MM.1S (cell line): Measurements from ENCODE around the gene ACOT13.
"Not testable (repeated sequence)": the region's sequence is repeated elsewhere in the genome, so short reads cannot be mapped to it uniquely, and the experiment has no call there.

Experiments
- DNase-seq: peaks from one replicate; pipeline ENCODE4 v3.0.0-alpha.2; 2015
- H2AFZ ChIP-seq: fragments of 300-600 bp; sonication (generic); 2 replicates; pipeline ENCODE4 v1.6.0; 2016; ENCODE audit warnings: antibody characterized with exemption, low read length
- H3F3A ChIP-seq: fragments of 300-600 bp; sonication (generic); 2 replicates; pipeline ENCODE4 v1.6.1; 2016; ENCODE audit warnings: mild to moderate bottlenecking, antibody characterized with exemption, low read length, moderate library complexity, mixed read lengths; ENCODE audit not compliant: insufficient read depth
- H3K27ac ChIP-seq: fragments of 300-600 bp; sonication (generic); 2 replicates; pipeline ENCODE4 v1.5.1; 2016; ENCODE audit warnings: mild to moderate bottlenecking, low read length
- H3K27me3 ChIP-seq: fragments of 300-600 bp; sonication (generic); replicated peaks from 2 replicates; pipeline ENCODE4 v1.6.0; 2016; ENCODE audit warnings: low read length; ENCODE audit not compliant: insufficient read depth
- H3K36me3 ChIP-seq: fragments of 300-600 bp; sonication (generic); replicated peaks from 2 replicates; pipeline ENCODE4 v1.6.1; 2016; ENCODE audit warnings: mild to moderate bottlenecking, low read length, mixed read lengths; ENCODE audit not compliant: insufficient read depth
- H3K4me1 ChIP-seq: fragments of 300-600 bp; sonication (generic); 2 replicates; pipeline ENCODE4 v1.6.1; 2016; ENCODE audit warnings: low read length, mixed read lengths
- H3K4me2 ChIP-seq: fragments of 300-600 bp; sonication (generic); 2 replicates; pipeline ENCODE4 v1.6.0; 2016; ENCODE audit warnings: low read depth, low read length
- H3K4me3 ChIP-seq: fragments of 300-600 bp; sonication (generic); 2 replicates; pipeline ENCODE4 v1.5.1; 2016; ENCODE audit warnings: low read length, mixed read lengths
- H3K79me2 ChIP-seq: fragments of 300-600 bp; sonication (generic); 2 replicates; pipeline ENCODE4 v1.6.1; 2016; ENCODE audit warnings: mixed run types, low read length, mixed read lengths
- H3K9ac ChIP-seq: fragments of 300-600 bp; sonication (generic); 2 replicates; pipeline ENCODE4 v1.6.1; 2016; ENCODE audit warnings: low read length, mixed read lengths
- H3K9me2 ChIP-seq: fragments of 300-600 bp; sonication (generic); replicated peaks from 2 replicates; pipeline ENCODE4 v1.6.1; 2016; ENCODE audit warnings: mild to moderate bottlenecking, low read length, mixed read lengths; ENCODE audit not compliant: insufficient read depth
- H3K9me3 ChIP-seq: fragments of 300-600 bp; sonication (generic); replicated peaks from 2 replicates; pipeline ENCODE4 v1.6.1; 2016; ENCODE audit warnings: mild to moderate bottlenecking, low read length, mixed read lengths; ENCODE audit not compliant: insufficient read depth
- H4K20me1 ChIP-seq: fragments of 300-600 bp; sonication (generic); 2 replicates; pipeline ENCODE4 v1.6.1; 2016; ENCODE audit warnings: mild to moderate bottlenecking, low read length, moderate library complexity, mixed read lengths; ENCODE audit not compliant: insufficient read depth
- EZH2 ChIP-seq: fragments of 300-600 bp; sonication (generic); optimal IDR thresholded peaks from 2 replicates; pipeline ENCODE3; 2017; ENCODE audit warnings: low read depth, mild to moderate bottlenecking, antibody characterized with exemption, low read length, mixed read lengths
- EZH2phosphoT487 ChIP-seq: fragments of 300-600 bp; sonication (generic); IDR thresholded peaks from 2 replicates; pipeline ENCODE4 v1.6.1; 2018; ENCODE audit warnings: antibody characterized with exemption, low read length
- TF ChIP-seq, protein P1 (sequence below): fragments of 300-600 bp; sonication (generic); IDR thresholded peaks from 2 replicates; pipeline ENCODE4 v1.5.1; 2016; ENCODE audit warnings: antibody characterized with exemption, low read length, mixed read lengths

The ACOT13 gene

DNA sequence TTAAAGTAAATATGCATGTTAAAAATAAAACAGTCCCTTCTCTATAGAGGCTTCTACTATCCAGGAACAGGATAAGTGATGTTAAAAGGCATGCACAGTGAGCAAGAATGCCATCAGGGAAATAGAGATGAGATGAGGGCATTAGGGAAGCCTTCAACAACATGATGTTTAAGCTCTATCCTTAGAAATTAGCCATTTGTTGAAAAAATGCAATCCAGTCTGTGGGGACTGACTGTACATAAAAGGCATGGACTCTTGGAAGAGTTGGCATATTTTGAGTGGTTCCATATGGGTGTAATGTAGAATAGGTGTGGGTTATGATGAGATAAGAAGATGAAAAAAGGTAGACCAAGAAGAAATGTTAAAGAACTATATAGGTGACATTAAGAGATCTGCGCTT lies 26.7 kb upstream of the ACOT13 start:
- Histone ChIP-seq H3K36me3 (no peaks in the 10 kb centered on the region), H3K9ac (no peak overlapping the region), H3F3A (peaks cover 1% of the 10 kb centered on the region; the same call in 1 of the 2 replicates), H2AFZ (no peak overlapping the region), H3K4me1 (peaks cover 8% of the 10 kb centered on the region; the same call in 1 of the 2 replicates), H3K27ac (no peak overlapping the region), H3K27me3 (no peaks in the 10 kb centered on the region; the same call in 1 of the 2 replicates), H3K9me2 (no peaks in the 10 kb centered on the region), H3K4me3 (no peak overlapping the region), H3K4me2 (no peak overlapping the region), H3K9me3 (no peaks in the 10 kb centered on the region), H4K20me1 (no peaks in the 10 kb centered on the region), H3K79me2 (no peaks in the 10 kb centered on the region)
- DNase-seq = no peak
- TF ChIP-seq EZH2 = no peak
- TF ChIP-seq, protein P1, sequence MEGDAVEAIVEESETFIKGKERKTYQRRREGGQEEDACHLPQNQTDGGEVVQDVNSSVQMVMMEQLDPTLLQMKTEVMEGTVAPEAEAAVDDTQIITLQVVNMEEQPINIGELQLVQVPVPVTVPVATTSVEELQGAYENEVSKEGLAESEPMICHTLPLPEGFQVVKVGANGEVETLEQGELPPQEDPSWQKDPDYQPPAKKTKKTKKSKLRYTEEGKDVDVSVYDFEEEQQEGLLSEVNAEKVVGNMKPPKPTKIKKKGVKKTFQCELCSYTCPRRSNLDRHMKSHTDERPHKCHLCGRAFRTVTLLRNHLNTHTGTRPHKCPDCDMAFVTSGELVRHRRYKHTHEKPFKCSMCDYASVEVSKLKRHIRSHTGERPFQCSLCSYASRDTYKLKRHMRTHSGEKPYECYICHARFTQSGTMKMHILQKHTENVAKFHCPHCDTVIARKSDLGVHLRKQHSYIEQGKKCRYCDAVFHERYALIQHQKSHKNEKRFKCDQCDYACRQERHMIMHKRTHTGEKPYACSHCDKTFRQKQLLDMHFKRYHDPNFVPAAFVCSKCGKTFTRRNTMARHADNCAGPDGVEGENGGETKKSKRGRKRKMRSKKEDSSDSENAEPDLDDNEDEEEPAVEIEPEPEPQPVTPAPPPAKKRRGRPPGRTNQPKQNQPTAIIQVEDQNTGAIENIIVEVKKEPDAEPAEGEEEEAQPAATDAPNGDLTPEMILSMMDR = no peak
- no peak for TF ChIP-seq EZH2phosphoT487

DNA sequence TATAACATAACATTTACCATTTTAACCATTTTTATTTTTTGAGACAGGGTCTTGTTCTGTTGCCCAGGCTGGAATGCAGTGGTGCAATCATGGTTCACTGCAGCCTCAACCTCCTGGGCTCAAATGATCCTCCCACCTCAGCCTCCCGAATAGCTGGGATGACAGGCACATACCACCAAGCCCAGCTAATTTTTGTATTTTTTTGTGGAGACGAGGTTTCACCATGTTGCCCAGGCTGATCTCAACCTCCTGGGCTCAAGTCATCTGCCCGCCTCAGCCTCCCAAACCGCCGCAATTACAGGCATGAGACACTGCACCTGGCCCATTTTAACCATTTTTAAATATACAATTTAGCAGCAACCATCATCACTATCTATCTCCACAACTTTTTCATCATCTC lies 26.2 kb upstream of the ACOT13 start:
- not testable (repeated sequence) for H3K4me2 ChIP-seq, H3K27ac ChIP-seq, H4K20me1 ChIP-seq, H3F3A ChIP-seq, H3K4me1 ChIP-seq, H3K79me2 ChIP-seq, H3K9ac ChIP-seq, H3K4me3 ChIP-seq, DNase-seq, H3K9me3 ChIP-seq, H3K27me3 ChIP-seq, H2AFZ ChIP-seq, H3K9me2 ChIP-seq, H3K36me3 ChIP-seq

DNA sequence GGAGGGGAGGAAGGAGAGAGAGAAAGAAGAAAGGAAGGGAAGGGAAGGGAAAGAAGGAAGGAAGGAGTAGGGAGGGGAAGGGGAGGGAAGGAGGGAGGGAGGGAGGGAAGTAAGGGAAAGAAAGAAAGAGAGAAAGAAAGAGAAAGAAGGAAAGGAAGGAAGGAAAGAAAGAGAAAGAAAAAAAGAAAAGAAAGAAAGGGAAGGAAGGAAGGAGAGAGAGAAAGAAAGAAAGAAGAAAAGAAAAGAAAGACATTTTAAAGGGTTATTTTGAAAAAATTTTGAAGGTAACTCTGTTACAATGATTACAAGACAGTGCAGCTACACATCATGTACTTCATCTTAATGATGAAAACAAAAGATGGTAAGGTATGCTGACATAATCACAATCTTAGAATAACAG lies 24.8 kb upstream of the ACOT13 start:
- no peaks in the 10 kb centered on the region for H3K36me3 ChIP-seq
- H3K4me3 ChIP-seq = no peak overlapping the region
- H3F3A ChIP-seq = peaks cover 6% of the 10 kb centered on the region; the same call in 1 of the 2 replicates
- H3K4me2 ChIP-seq = no peak overlapping the region
- no peak for TF ChIP-seq EZH2
- TF ChIP-seq, protein P1 = no peak
- TF ChIP-seq EZH2phosphoT487 = no peak
- no peaks in the 10 kb centered on the region for H3K9me3 ChIP-seq
- H4K20me1 ChIP-seq = no peaks in the 10 kb centered on the region
- no peaks in the 10 kb centered on the region for H3K9me2 ChIP-seq
- H3K27me3 ChIP-seq = no peaks in the 10 kb centered on the region; the same call in 1 of the 2 replicates
- peaks cover 13% of the 10 kb centered on the region for H3K4me1 ChIP-seq
- no peak overlapping the region for H3K27ac ChIP-seq
- no peak overlapping the region for H3K9ac ChIP-seq
- H2AFZ ChIP-seq = no peak overlapping the region
- H3K79me2 ChIP-seq = no peaks in the 10 kb centered on the region
- DNase-seq = no peak

DNA sequence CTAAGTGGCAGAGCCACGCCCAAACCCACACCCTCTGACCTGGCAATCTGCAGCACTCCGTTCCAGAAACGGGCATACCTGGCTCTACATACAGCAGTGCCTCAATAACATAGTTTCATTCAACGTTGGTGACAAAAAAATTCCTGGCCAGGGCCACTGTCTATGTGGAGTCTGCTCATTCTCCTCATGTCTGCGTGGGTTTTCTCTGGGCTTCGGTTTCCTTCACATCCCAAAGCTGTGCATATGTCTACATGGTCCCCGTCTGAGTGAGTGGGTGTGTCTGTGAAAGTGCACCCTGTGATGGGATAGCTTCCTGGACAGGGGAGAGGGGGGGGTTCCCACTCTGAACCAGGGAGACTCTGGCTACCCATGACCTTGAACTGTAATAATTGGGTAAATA lies 23.0 kb upstream of the ACOT13 start:
- Histone ChIP-seq H3K4me3 (no peak overlapping the region), H3K27me3 (no peaks in the 10 kb centered on the region; the same call in 1 of the 2 replicates), H3K4me2 (no peak overlapping the region), H2AFZ (no peak overlapping the region), H3K27ac (no peak overlapping the region), H3K9ac (no peak overlapping the region), H4K20me1 (no peaks in the 10 kb centered on the region), H3F3A (peaks cover 11% of the 10 kb centered on the region; the same call in 1 of the 2 replicates), H3K36me3 (no peaks in the 10 kb centered on the region), H3K79me2 (no peaks in the 10 kb centered on the region), H3K9me3 (no peaks in the 10 kb centered on the region), H3K4me1 (peaks cover 13% of the 10 kb centered on the region), H3K9me2 (no peaks in the 10 kb centered on the region)
- DNase-seq = no peak
- TF ChIP-seq EZH2phosphoT487 (no peak), EZH2 (no peak)
- TF ChIP-seq, protein P1 = no peak
